HG02798 (cell line): ENCODE measurements around the gene FAM187B.

Source experiments
- ATAC-seq: cut with Tn5 transposase; IDR thresholded peaks from one replicate; pipeline ENCODE4 v1.9.1; 2021; ENCODE audit warnings: mild to moderate bottlenecking; ENCODE audit not compliant: unreplicated experiment, poor library complexity

FAM187B gene

GRCh38 chr19:35194012-35194984, 34.2 kb downstream of the FAM187B start:
- ATAC-seq = no peak

DNA sequence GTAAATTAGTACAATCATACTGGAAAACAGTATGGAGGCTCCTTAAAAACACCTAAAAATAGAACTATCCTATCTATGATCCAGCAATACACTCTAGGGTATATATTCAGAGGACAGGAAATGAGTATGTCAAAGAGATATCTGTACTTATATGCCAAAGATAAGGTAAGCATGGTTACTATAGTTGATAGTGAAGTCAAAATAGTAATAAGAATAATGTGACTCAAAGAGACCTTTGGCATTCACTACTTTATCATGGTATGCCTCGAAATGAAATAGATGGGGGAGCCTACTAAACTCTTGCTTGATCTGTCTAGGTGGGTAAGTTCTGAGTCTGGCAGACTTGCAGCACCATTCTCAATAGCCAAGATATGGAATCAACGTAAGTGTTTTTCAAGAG, 43.7 kb downstream of the FAM187B start:
- no peak for ATAC-seq

DNA sequence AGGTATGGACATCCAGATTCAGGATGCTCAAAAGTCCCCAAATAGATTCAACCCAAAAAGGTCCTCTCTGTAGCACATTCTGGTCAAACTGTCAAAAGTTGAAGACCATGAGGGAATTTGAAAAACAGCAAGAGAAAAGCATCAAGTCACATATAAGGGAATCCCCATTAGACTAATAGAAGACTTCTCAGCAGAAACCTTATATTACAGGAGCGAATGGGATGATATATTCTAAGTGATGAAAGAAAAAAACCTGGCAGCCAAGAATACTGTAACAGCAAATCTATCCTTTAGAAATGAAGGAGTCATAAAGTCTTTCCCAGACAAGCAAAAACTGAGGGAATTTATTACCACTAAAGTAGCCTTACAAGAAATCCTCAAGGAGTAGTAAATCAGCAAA, 44.3 kb downstream of the FAM187B start:
- ATAC-seq = no peak

DNA sequence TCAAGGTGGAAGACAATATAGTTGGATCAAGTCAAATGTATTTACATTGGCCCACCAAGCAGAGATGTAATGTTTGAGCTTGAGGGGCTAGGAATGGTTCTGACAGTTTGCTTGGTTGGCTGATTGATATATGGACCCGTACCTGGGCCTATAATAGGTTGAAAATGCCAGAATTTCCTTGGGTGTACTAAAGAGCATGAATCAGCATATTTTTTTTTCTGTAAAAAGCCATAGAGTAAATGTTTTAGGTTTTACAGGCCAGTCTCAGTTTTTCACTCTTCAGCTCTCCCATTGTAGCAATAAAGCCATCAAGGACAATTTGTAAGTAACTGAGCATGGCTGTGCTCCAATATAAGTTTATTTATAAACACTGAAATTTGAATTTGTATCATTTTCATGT, 47.2 kb downstream of the FAM187B start:
- ATAC-seq = no peak

DNA sequence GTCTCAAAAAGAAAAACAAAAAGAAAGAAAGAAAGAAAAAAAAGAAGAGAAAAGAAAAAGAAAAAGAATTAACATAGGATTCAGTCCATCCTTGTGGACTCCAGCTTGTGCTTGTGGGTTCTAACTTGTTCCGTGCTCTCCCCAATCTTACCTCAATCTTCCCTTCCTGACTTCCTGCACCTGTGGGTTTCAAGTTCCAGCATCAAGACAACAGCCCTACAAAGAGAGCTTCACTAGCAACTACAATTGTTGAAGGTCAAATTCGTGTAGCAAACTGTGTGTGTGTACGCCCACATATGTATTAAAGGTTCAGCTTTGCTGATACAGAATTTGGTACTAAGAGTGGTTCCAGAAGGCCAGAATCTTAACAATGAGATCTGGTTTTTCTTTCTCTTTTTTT, 48.7 kb downstream of the FAM187B start:
- ATAC-seq = no peak

GRCh38 chr19:35178701-35179100, 49.8 kb downstream of the FAM187B start:
- ATAC-seq = no peak

- ATAC-seq = no peak
These were observed 50.9 kb downstream of the FAM187B start for GRCh38 chr19:35177377-35178274.

- no peak for ATAC-seq
These were observed 52.4 kb downstream of the FAM187B start for GRCh38 chr19:35176181-35176570.
